HUES6 (cell line): ENCODE data around the gene KDM5B.

ENCODE experiments used
- H3K27ac ChIP-seq: 2 replicates; pipeline ENCODE4 v1.7.0; 2013; ENCODE audit warnings: low read depth, mild to moderate bottlenecking, low read length, inconsistent platforms
- H3K27me3 ChIP-seq: 2 replicates; pipeline ENCODE4 v1.6.1; 2013; ENCODE audit warnings: low read length; ENCODE audit not compliant: control insufficient read depth, insufficient read depth
- H3K36me3 ChIP-seq: 2 replicates; pipeline ENCODE4 v1.6.1; 2013; ENCODE audit warnings: low read length; ENCODE audit not compliant: control insufficient read depth, insufficient read depth
- H3K4me1 ChIP-seq: 2 replicates; pipeline ENCODE4 v1.6.1; 2013; ENCODE audit warnings: low read length; ENCODE audit not compliant: control insufficient read depth, insufficient read depth
- H3K4me3 ChIP-seq: 2 replicates; pipeline ENCODE4 v1.5.1; 2013; ENCODE audit warnings: low read depth, low read length
- H3K9ac ChIP-seq: one replicate; pipeline ENCODE4 v1.6.1; 2013; ENCODE audit warnings: mild to moderate bottlenecking, low read length
- H3K9me3 ChIP-seq: 2 replicates; pipeline ENCODE4 v1.6.1; 2013; ENCODE audit warnings: low read depth, low read length; ENCODE audit not compliant: control insufficient read depth, insufficient read depth

The KDM5B gene

GRCh38 chr1:202711949-202712635, 96.1 kb downstream of the KDM5B start:
- Histone ChIP-seq H3K4me1 (peaks cover 32% of the 10 kb centered on the region), H3K27me3 (peaks cover 64% of the 10 kb centered on the region), H3K36me3 (no peaks in the 10 kb centered on the region), H3K27ac (no peak overlapping the region), H3K9ac (no peak overlapping the region), H3K9me3 (no peaks in the 10 kb centered on the region), H3K4me3 (no peak overlapping the region)

GRCh38 chr1:202710070-202711045, 97.9 kb downstream of the KDM5B start, which contains the start of gene SYT2:
Gene SYT2 (minus strand): TSS chr1:202710454. CDS start chr1:202605772, 104,682 bp downstream.
- peaks cover 79% of the 10 kb centered on the region for H3K27me3 ChIP-seq
- H3K4me3 ChIP-seq: peak within 1 kb of the TSS; percentile 84
- H3K36me3 ChIP-seq: no peaks in the 10 kb centered on the region
- H3K27ac ChIP-seq: no peak within 1 kb of the TSS
- H3K9ac ChIP-seq: peak within 1 kb of the TSS; percentile 66
- no peaks in the 10 kb centered on the region for H3K9me3 ChIP-seq
- H3K4me1 ChIP-seq: peaks cover 29% of the 10 kb centered on the region

- Histone ChIP-seq H3K9ac (peak overlapping the region; percentile 66), H3K36me3 (no peaks in the 10 kb centered on the region), H3K27me3 (peaks cover 87% of the 10 kb centered on the region), H3K4me3 (peak overlapping the region; percentile 84), H3K4me1 (peaks cover 29% of the 10 kb centered on the region), H3K9me3 (no peaks in the 10 kb centered on the region), H3K27ac (no peak overlapping the region)
Measured at GRCh38 chr1:202709276-202710041, 98.8 kb downstream of the KDM5B start.

GRCh38 chr1:202708456-202709275, 99.6 kb downstream of the KDM5B start:
- peak overlapping the region; percentile 84; the same call in 1 of the 2 replicates for H3K4me3 ChIP-seq
- no peaks in the 10 kb centered on the region for H3K9me3 ChIP-seq
- no peak overlapping the region for H3K9ac ChIP-seq
- peaks cover 29% of the 10 kb centered on the region for H3K4me1 ChIP-seq
- no peak overlapping the region for H3K27ac ChIP-seq
- peaks cover 93% of the 10 kb centered on the region for H3K27me3 ChIP-seq
- no peaks in the 10 kb centered on the region for H3K36me3 ChIP-seq

GRCh38 chr1:202706851-202707250, 101.4 kb downstream of the KDM5B start:
- no peak overlapping the region for H3K27ac ChIP-seq
- H3K9ac ChIP-seq: no peak overlapping the region
- H3K4me1 ChIP-seq: peaks cover 15% of the 10 kb centered on the region
- no peak overlapping the region for H3K4me3 ChIP-seq
- H3K9me3 ChIP-seq: no peaks in the 10 kb centered on the region
- H3K36me3 ChIP-seq: no peaks in the 10 kb centered on the region
- H3K27me3 ChIP-seq: peaks cover 80% of the 10 kb centered on the region

GRCh38 chr1:202704601-202705000, 103.6 kb downstream of the KDM5B start:
- Histone ChIP-seq H3K9ac (no peak overlapping the region), H3K36me3 (no peaks in the 10 kb centered on the region)

GRCh38 chr1:202703191-202703590, 105.0 kb downstream of the KDM5B start:
- Histone ChIP-seq H3K27ac (no peak overlapping the region), H3K4me1 (no peaks in the 10 kb centered on the region), H3K9me3 (no peaks in the 10 kb centered on the region), H3K36me3 (no peaks in the 10 kb centered on the region), H3K27me3 (peaks cover 53% of the 10 kb centered on the region), H3K4me3 (no peak overlapping the region), H3K9ac (no peak overlapping the region)

More at GRCh38 chr1:202704601-202705000, 103.6 kb downstream of the KDM5B start:
- Histone ChIP-seq H3K27me3 (peaks cover 63% of the 10 kb centered on the region), H3K27ac (no peak overlapping the region), H3K4me1 (peaks cover 6% of the 10 kb centered on the region; the same call in 1 of the 2 replicates), H3K9me3 (no peaks in the 10 kb centered on the region), H3K4me3 (no peak overlapping the region)

GRCh38 chr1:202702088-202702487, 106.1 kb downstream of the KDM5B start:
- Histone ChIP-seq H3K27ac (no peak overlapping the region), H3K4me1 (no peaks in the 10 kb centered on the region), H3K9me3 (no peaks in the 10 kb centered on the region), H3K9ac (no peak overlapping the region), H3K36me3 (no peaks in the 10 kb centered on the region), H3K27me3 (peaks cover 48% of the 10 kb centered on the region), H3K4me3 (no peak overlapping the region)

- no peaks in the 10 kb centered on the region for H3K4me1 ChIP-seq
- no peak overlapping the region for H3K4me3 ChIP-seq
- no peak overlapping the region for H3K9ac ChIP-seq
- no peaks in the 10 kb centered on the region for H3K36me3 ChIP-seq
- peaks cover 39% of the 10 kb centered on the region for H3K27me3 ChIP-seq
- no peaks in the 10 kb centered on the region for H3K9me3 ChIP-seq
- no peak overlapping the region for H3K27ac ChIP-seq
Measured at GRCh38 chr1:202701200-202701599, 107.0 kb downstream of the KDM5B start.

GRCh38 chr1:202700061-202700460, 108.2 kb downstream of the KDM5B start:
- no peak overlapping the region for H3K9ac ChIP-seq
- no peaks in the 10 kb centered on the region for H3K9me3 ChIP-seq
- H3K4me1 ChIP-seq: no peaks in the 10 kb centered on the region
- H3K36me3 ChIP-seq: no peaks in the 10 kb centered on the region
- peaks cover 39% of the 10 kb centered on the region; the same call in 1 of the 2 replicates for H3K27me3 ChIP-seq
- no peak overlapping the region for H3K27ac ChIP-seq
- no peak overlapping the region for H3K4me3 ChIP-seq
